Measurements from ENCODE around the gene VGLL4. TPM values are rescaled to one million over a fixed set of nuclear protein-coding genes. Genes with fewer than 3 reads are reported as not detected.

VGLL4 gene
- total RNA-seq, 5 donors from 2014 or later (not counting 1 experiment from before 2014, with no cell fraction given) = 24.7 to 33.4 (median 28.4) TPM

- peaks cover 0 to 3% (median 0%) of the 10 kb centered on the region in 3 donors for H3K9me3 Mint-ChIP-seq
- H3K36me3 Mint-ChIP-seq = peaks cover 6% of the 10 kb centered on the region
- Histone ChIP-seq H3K9me3 (no peaks in the 10 kb centered on the region), H3K27ac (ENCODE audit: low read length) (no peak overlapping the region), H3K4me1 (ENCODE audit: control insufficient read depth in 1 of 2, extremely low read depth in 1 of 2, insufficient read depth in 2 of 2, low read length in 2 of 2) (no peaks in the 10 kb centered on the region), H3K27me3 (replicated peaks in 1 of 2; ENCODE audit: control insufficient read depth in 2 of 2, extremely low read depth in 1 of 2, insufficient read depth in 2 of 2, low read length in 1 of 2) (no peaks in the 10 kb centered on the region), H3K4me3 (ENCODE audit: control insufficient read depth in 1 of 2, extremely low read depth in 1 of 2, low read length in 1 of 2) (no peak overlapping the region), H3K36me3 (ENCODE audit: control insufficient read depth in 2 of 2, extremely low read depth in 1 of 2, insufficient read depth in 1 of 2, low read length in 1 of 2) (no peaks in the 10 kb centered on the region)
- WGBS (ENCODE audit: insufficient coverage) = no CpG with 5 or more reads among the region's 2 CpGs
- no peak overlapping the region for H3K4me3 Mint-ChIP-seq
- no peaks in the 10 kb centered on the region for H3K27me3 Mint-ChIP-seq
- H3K27ac Mint-ChIP-seq = no peak overlapping the region
- no peak for ATAC-seq (replicated peaks in 1 of 4)
- no peak for DNase-seq
- peaks cover 0 to 3% (median 0%) of the 10 kb centered on the region in 3 donors for H3K4me1 Mint-ChIP-seq
- CTCF ChIA-PET = interaction anchor here in 1 of 2 donors (0.6 to 1.1 kb wide), 3 partner anchors 12 to 1326 kb away, joined by 3 read pairs; no protein-coding TSS in a partner anchor
- POLR2A ChIA-PET = no interaction called here
Measured at GRCh38 chr3:11662392-11662990, 18.8 kb upstream of the VGLL4 start.

GRCh38 chr3:11661827-11662226 is 18.1 kb upstream of the VGLL4 start:
- H3K27me3 Mint-ChIP-seq = no peaks in the 10 kb centered on the region

GRCh38 chr3:11661052-11661656 is 17.4 kb upstream of the VGLL4 start:
- Mint-ChIP-seq H3K4me1 (peaks cover 0 to 3% (median 0%) of the 10 kb centered on the region in 3 donors), H3K27me3 (no peaks in the 10 kb centered on the region), H3K36me3 (peaks cover 6% of the 10 kb centered on the region), H3K9me3 (peaks cover 0 to 3% (median 0%) of the 10 kb centered on the region in 3 donors), H3K4me3 (no peak overlapping the region), H3K27ac (no peak overlapping the region)
- no peak overlapping the region for H3K27ac ChIP-seq (ENCODE audit: low read length)
- WGBS (ENCODE audit: insufficient coverage) = 100% methylated on average over 1 of the region's 7 CpGs
- no peaks in the 10 kb centered on the region for H3K4me1 ChIP-seq (ENCODE audit: control insufficient read depth in 1 of 2, extremely low read depth in 1 of 2, insufficient read depth in 2 of 2, low read length in 2 of 2)
- no peaks in the 10 kb centered on the region for H3K27me3 ChIP-seq (replicated peaks in 1 of 2; ENCODE audit: control insufficient read depth in 2 of 2, extremely low read depth in 1 of 2, insufficient read depth in 2 of 2, low read length in 1 of 2)
- ATAC-seq (replicated peaks in 1 of 4) (no peak), DNase-seq (no peak)
- H3K4me3 ChIP-seq (ENCODE audit: control insufficient read depth in 1 of 2, extremely low read depth in 1 of 2, low read length in 1 of 2) = no peak overlapping the region
- H3K9me3 ChIP-seq = no peaks in the 10 kb centered on the region
- ChIA-PET CTCF (interaction anchor here in 1 of 2 donors (0.6 kb wide), 1 partner anchor 87 kb away, joined by 4 read pairs; no protein-coding TSS in a partner anchor), POLR2A (no interaction called here)
- H3K36me3 ChIP-seq (ENCODE audit: control insufficient read depth in 2 of 2, extremely low read depth in 1 of 2, insufficient read depth in 1 of 2, low read length in 1 of 2) = no peaks in the 10 kb centered on the region

More at GRCh38 chr3:11661827-11662226, 18.1 kb upstream of the VGLL4 start:
- 100% methylated on average over 2 of the region's 5 CpGs for WGBS (ENCODE audit: insufficient coverage)
- H3K4me3 Mint-ChIP-seq = no peak overlapping the region
- POLR2A ChIA-PET = no interaction called here
- CTCF ChIA-PET = interaction anchor here in 1 of 2 donors (1.0 to 1.1 kb wide), 2 partner anchors 11 to 15 kb away, joined by 3 read pairs; no protein-coding TSS in a partner anchor
- H3K27ac ChIP-seq (ENCODE audit: low read length) = no peak overlapping the region
- H3K36me3 Mint-ChIP-seq = peaks cover 6% of the 10 kb centered on the region
- H3K4me3 ChIP-seq (ENCODE audit: control insufficient read depth in 1 of 2, extremely low read depth in 1 of 2, low read length in 1 of 2) = no peak overlapping the region
- peaks cover 0 to 3% (median 0%) of the 10 kb centered on the region in 3 donors for H3K9me3 Mint-ChIP-seq
- no peaks in the 10 kb centered on the region for H3K36me3 ChIP-seq (ENCODE audit: control insufficient read depth in 2 of 2, extremely low read depth in 1 of 2, insufficient read depth in 1 of 2, low read length in 1 of 2)
- peaks cover 0 to 3% (median 0%) of the 10 kb centered on the region in 3 donors for H3K4me1 Mint-ChIP-seq
- H3K4me1 ChIP-seq (ENCODE audit: control insufficient read depth in 1 of 2, extremely low read depth in 1 of 2, insufficient read depth in 2 of 2, low read length in 2 of 2) = no peaks in the 10 kb centered on the region
- no peaks in the 10 kb centered on the region for H3K27me3 ChIP-seq (replicated peaks in 1 of 2; ENCODE audit: control insufficient read depth in 2 of 2, extremely low read depth in 1 of 2, insufficient read depth in 2 of 2, low read length in 1 of 2)
- DNase-seq (no peak), ATAC-seq (replicated peaks in 1 of 4) (no peak)
- H3K9me3 ChIP-seq = no peaks in the 10 kb centered on the region
- no peak overlapping the region for H3K27ac Mint-ChIP-seq

- no peak for DNase-seq
- no peaks in the 10 kb centered on the region for H3K9me3 ChIP-seq
- no peaks in the 10 kb centered on the region for H3K36me3 ChIP-seq (ENCODE audit: control insufficient read depth in 2 of 2, extremely low read depth in 1 of 2, insufficient read depth in 1 of 2, low read length in 1 of 2)
- H3K4me1 ChIP-seq (ENCODE audit: control insufficient read depth in 1 of 2, extremely low read depth in 1 of 2, insufficient read depth in 2 of 2, low read length in 2 of 2) = peaks cover 0 to 4% of the 10 kb centered on the region in 2 experiments
- CTCF ChIA-PET = interaction anchor here in 1 of 2 donors (0.6 kb wide), 1 partner anchor 282 kb away, joined by 9 read pairs; no protein-coding TSS in a partner anchor
- H3K27ac ChIP-seq (ENCODE audit: low read length) = no peak overlapping the region
- H3K27me3 ChIP-seq (replicated peaks in 1 of 2; ENCODE audit: control insufficient read depth in 2 of 2, extremely low read depth in 1 of 2, insufficient read depth in 2 of 2, low read length in 1 of 2) = no peaks in the 10 kb centered on the region
- Mint-ChIP-seq H3K36me3 (peaks cover 6% of the 10 kb centered on the region), H3K4me3 (no peak overlapping the region), H3K27ac (no peak overlapping the region), H3K27me3 (no peaks in the 10 kb centered on the region), H3K4me1 (peaks cover 3 to 10% (median 8%) of the 10 kb centered on the region in 3 donors), H3K9me3 (peaks cover 0 to 3% (median 0%) of the 10 kb centered on the region in 3 donors)
- 89% methylated on average over 3 of the region's 3 CpGs for WGBS (ENCODE audit: insufficient coverage)
- POLR2A ChIA-PET = no interaction called here
- H3K4me3 ChIP-seq (ENCODE audit: control insufficient read depth in 1 of 2, extremely low read depth in 1 of 2, low read length in 1 of 2) = no peak overlapping the region
- ATAC-seq (replicated peaks in 1 of 4) = no peak
Measured at GRCh38 chr3:11660242-11660641, 16.5 kb upstream of the VGLL4 start.

- 100% methylated on average over 1 of the region's 5 CpGs for WGBS (ENCODE audit: insufficient coverage)
- no peak overlapping the region for H3K27ac Mint-ChIP-seq
Measured at GRCh38 chr3:11658180-11658579, 14.5 kb upstream of the VGLL4 start.

GRCh38 chr3:11655196-11655928 is 11.6 kb upstream of the VGLL4 start:
- H3K4me3 ChIP-seq (ENCODE audit: control insufficient read depth in 1 of 2, extremely low read depth in 1 of 2, low read length in 1 of 2) = no peak overlapping the region
- Mint-ChIP-seq H3K9me3 (no peaks in the 10 kb centered on the region), H3K4me1 (peaks cover 3 to 10% (median 9%) of the 10 kb centered on the region in 3 donors), H3K27ac (peak overlapping the region in 1 of 2 donors; percentile 39), H3K36me3 (no peaks in the 10 kb centered on the region), H3K4me3 (no peak overlapping the region), H3K27me3 (no peaks in the 10 kb centered on the region)
- no peaks in the 10 kb centered on the region for H3K27me3 ChIP-seq (replicated peaks in 1 of 2; ENCODE audit: control insufficient read depth in 2 of 2, extremely low read depth in 1 of 2, insufficient read depth in 2 of 2, low read length in 1 of 2)
- ATAC-seq (replicated peaks in 1 of 4) (peak; percentile 30 to 89 (median 42)), DNase-seq (peak in 20 of 35 experiments; percentile 6 to 50 (median 16))
- no peak overlapping the region for H3K27ac ChIP-seq (ENCODE audit: low read length)
- WGBS (ENCODE audit: insufficient coverage) = 40% methylated on average over 7 of the region's 13 CpGs
- H3K36me3 ChIP-seq (ENCODE audit: control insufficient read depth in 2 of 2, extremely low read depth in 1 of 2, insufficient read depth in 1 of 2, low read length in 1 of 2) = no peaks in the 10 kb centered on the region
- H3K4me1 ChIP-seq (ENCODE audit: control insufficient read depth in 1 of 2, extremely low read depth in 1 of 2, insufficient read depth in 2 of 2, low read length in 2 of 2) = peaks cover 0 to 4% of the 10 kb centered on the region in 2 experiments
- CTCF ChIA-PET = no interaction called here
- H3K9me3 ChIP-seq = no peaks in the 10 kb centered on the region
- POLR2A ChIA-PET = interaction anchor here in 1 of 2 donors (0.6 kb wide), 1 partner anchor 17 kb away, joined by 5 read pairs; no protein-coding TSS in a partner anchor

More at GRCh38 chr3:11658180-11658579, 14.5 kb upstream of the VGLL4 start:
- Mint-ChIP-seq H3K4me1 (peaks cover 3 to 12% (median 10%) of the 10 kb centered on the region in 3 donors), H3K4me3 (no peak overlapping the region), H3K9me3 (peaks cover 0 to 3% (median 0%) of the 10 kb centered on the region in 3 donors), H3K36me3 (peaks cover 6% of the 10 kb centered on the region), H3K27me3 (no peaks in the 10 kb centered on the region)
- CTCF ChIA-PET = no interaction called here
- no peak for ATAC-seq (replicated peaks in 1 of 4)
- POLR2A ChIA-PET = interaction anchor here in 1 of 2 donors (0.8 kb wide), 1 partner anchor 1078 kb away, joined by 3 read pairs; no protein-coding TSS in a partner anchor
- Histone ChIP-seq H3K4me1 (ENCODE audit: control insufficient read depth in 1 of 2, extremely low read depth in 1 of 2, insufficient read depth in 2 of 2, low read length in 2 of 2) (peaks cover 0 to 4% of the 10 kb centered on the region in 2 experiments), H3K4me3 (ENCODE audit: control insufficient read depth in 1 of 2, extremely low read depth in 1 of 2, low read length in 1 of 2) (no peak overlapping the region), H3K9me3 (no peaks in the 10 kb centered on the region), H3K27me3 (replicated peaks in 1 of 2; ENCODE audit: control insufficient read depth in 2 of 2, extremely low read depth in 1 of 2, insufficient read depth in 2 of 2, low read length in 1 of 2) (no peaks in the 10 kb centered on the region), H3K36me3 (ENCODE audit: control insufficient read depth in 2 of 2, extremely low read depth in 1 of 2, insufficient read depth in 1 of 2, low read length in 1 of 2) (no peaks in the 10 kb centered on the region), H3K27ac (ENCODE audit: low read length) (no peak overlapping the region)
- no peak for DNase-seq
